Keratinocyte (primary cell): ENCODE results near the gene ATXN10. TPM values are rescaled to one million over a fixed set of nuclear protein-coding genes. Genes with fewer than 3 reads are reported as not detected.

ENCODE experiments used
- DNase-seq: peaks from one replicate; pipeline ENCODE4 v3.0.0-alpha.2; 2011; ENCODE audit warnings: low read depth, missing footprints, low spot score
- FAIRE-seq: peaks from 2 replicates; lab custom pipeline; 2011; peaks lifted over from hg19 to GRCh38; lab: Jason Lieb, UNC
- H2AFZ ChIP-seq: 2 replicates; pipeline ENCODE4 v1.6.0; 2012; ENCODE audit warnings: low read length, control low read depth, inconsistent platforms; ENCODE audit not compliant: control insufficient read depth
- H3K27ac ChIP-seq: 2 replicates; pipeline ENCODE4 v1.5.1; 2011; ENCODE audit warnings: low read length; ENCODE audit not compliant: control insufficient read depth, insufficient read depth
- H3K27me3 ChIP-seq: 3 replicates; pipeline ENCODE4 v1.6.0; 2011; ENCODE audit warnings: low read length; ENCODE audit not compliant: control insufficient read depth, insufficient read depth; ENCODE audit errors: extremely low read depth
- H3K36me3 ChIP-seq, 2 experiments: 2 replicates in 1 of 2; 3 replicates in 1 of 2; pipeline ENCODE4 v1.5.1; 2011; ENCODE audit warnings: low read length in 2 of 2, mild to moderate bottlenecking in 1 of 2; ENCODE audit not compliant: control insufficient read depth in 2 of 2, insufficient read depth in 2 of 2; ENCODE audit errors: extremely low read depth in 1 of 2
- H3K4me1 ChIP-seq: 3 replicates; pipeline ENCODE4 v1.5.1; 2011; ENCODE audit warnings: low read length; ENCODE audit not compliant: control insufficient read depth, insufficient read depth; ENCODE audit errors: extremely low read depth
- H3K4me2 ChIP-seq: 3 replicates; pipeline ENCODE4 v1.6.0; 2011; ENCODE audit warnings: low read depth, low read length; ENCODE audit not compliant: control insufficient read depth, insufficient read depth; ENCODE audit errors: extremely low read depth
- H3K4me3 ChIP-seq, 3 experiments: fragments of 200-600 bp in 1 of 3; sonication (generic) in 1 of 3; 2 replicates in 2 of 3; 3 replicates in 1 of 3; pipeline ENCODE4 v1.5.1; 2011 to 2016; ENCODE audit warnings: low read length in 3 of 3, mild to moderate bottlenecking in 3 of 3, control low read depth in 2 of 3, inconsistent platforms in 1 of 3, low read depth in 1 of 3, mixed read lengths in 1 of 3, mixed run types in 1 of 3, moderate library complexity in 1 of 3; ENCODE audit not compliant: control insufficient read depth in 2 of 3, insufficient read depth in 2 of 3; ENCODE audit errors: extremely low read depth in 1 of 3
- H3K79me2 ChIP-seq: 2 replicates; pipeline ENCODE4 v1.6.0; 2012; ENCODE audit warnings: low read length; ENCODE audit not compliant: control insufficient read depth, insufficient read depth
- H3K9ac ChIP-seq: 3 replicates; pipeline ENCODE4 v1.6.0; 2011; ENCODE audit warnings: low read length; ENCODE audit not compliant: control insufficient read depth, insufficient read depth; ENCODE audit errors: extremely low read depth
- H3K9me1 ChIP-seq: 3 replicates; pipeline ENCODE4 v1.6.0; 2011; ENCODE audit warnings: low read length; ENCODE audit not compliant: control insufficient read depth, insufficient read depth; ENCODE audit errors: extremely low read depth
- H3K9me3 ChIP-seq: 2 replicates; pipeline ENCODE4 v1.5.1; 2012; ENCODE audit warnings: low read depth, low read length; ENCODE audit not compliant: control insufficient read depth
- H4K20me1 ChIP-seq: 3 replicates; pipeline ENCODE4 v1.6.0; 2011; ENCODE audit warnings: low read length; ENCODE audit not compliant: control insufficient read depth, insufficient read depth; ENCODE audit errors: extremely low read depth
- CTCF ChIP-seq, 3 experiments: IDR thresholded peaks in 1 of 3; conservative IDR thresholded peaks in 1 of 3; optimal IDR thresholded peaks in 1 of 3; 2 replicates in 2 of 3; 3 replicates in 1 of 3; pipeline versions ENCODE3 to v1.5.1; 2011; ENCODE audit warnings: low read length in 3 of 3, mild to moderate bottlenecking in 3 of 3, moderate library complexity in 2 of 3, control low read depth in 1 of 3, inconsistent platforms in 1 of 3; ENCODE audit not compliant: insufficient read depth in 2 of 3; ENCODE audit errors: extremely low read depth in 1 of 3
- EZH2 ChIP-seq: IDR thresholded peaks from one replicate; pipeline ENCODE4 v1.6.1; 2012; ENCODE audit warnings: inconsistent platforms, mild to moderate bottlenecking, low read length, moderate library complexity
- dilution Hi-C: fragments of 300-500 bp; cut with MboI; formaldehyde crosslinking; loops from one replicate; pipeline ENCODE4 v1.7.0; 2020; ENCODE audit warnings: low sequenced_read_pairs; ENCODE audit not compliant: extremely low pct_ligation_motif_present
- polyA plus RNA-seq, 5 experiments: library from polyadenylated mRNA; depleted of rRNA in 3 of 5; stranded (reverse) in 3 of 5; stranded (forward) in 1 of 5; unstranded in 1 of 5; fragments of >200 nt; gene quantifications; 1 replicate in 1 of 5; 2 replicates in 3 of 5; 3 replicates in 1 of 5; pipeline versions ENCODE4 v1.2.1 to v1.2.3, GENCODE V29; 2011 to 2012; ENCODE audit warnings: missing spikeins in 2 of 5, low read depth in 1 of 5, low replicate concordance in 1 of 5

ATXN10 gene
- polyA plus RNA-seq, 1 donor (not counting 4 experiments of a cell fraction or from before 2014, with no cell fraction given): 276 TPM

DNA sequence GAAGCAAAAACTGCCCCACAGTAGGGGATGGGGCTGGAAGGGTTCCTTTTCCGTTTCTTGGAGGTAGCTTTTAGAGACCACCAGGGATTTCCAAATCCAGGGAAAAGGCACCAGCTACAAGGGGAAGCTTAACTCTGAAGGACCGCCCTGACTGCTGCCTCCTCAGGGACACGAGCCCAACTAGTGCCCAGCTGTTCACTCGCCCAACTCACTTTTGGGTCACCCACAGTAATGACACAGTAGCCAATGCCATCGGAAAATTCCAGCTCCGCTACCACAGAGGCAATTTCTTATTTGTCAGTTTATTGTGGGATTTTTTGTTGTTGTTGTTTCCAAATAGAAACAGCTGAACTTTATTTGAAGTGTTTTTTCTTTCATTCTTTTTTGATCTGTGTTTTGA, 141.3 kb downstream of the ATXN10 start:
- H3K4me2 ChIP-seq: no peak overlapping the region
- no peak overlapping the region for H3K4me3 ChIP-seq
- peaks cover 8 to 10% of the 10 kb centered on the region in 2 experiments for H3K36me3 ChIP-seq
- H3K27ac ChIP-seq: no peak overlapping the region
- H3K9ac ChIP-seq: no peak overlapping the region
- no peaks in the 10 kb centered on the region for H3K9me3 ChIP-seq
- no peaks in the 10 kb centered on the region for H3K79me2 ChIP-seq
- dilution Hi-C loops: no loop called here
- TF ChIP-seq EZH2: no peak
- TF ChIP-seq CTCF (optimal IDR thresholded peaks at IDR 0.05 in 1 of 3, IDR thresholded peaks at IDR 0.05 in 1 of 3, conservative IDR thresholded peaks at IDR 0.05 in 1 of 3; ENCODE audit: extremely low read depth in 1 of 3, insufficient read depth in 2 of 3, low read length in 3 of 3): no peak
- DNase-seq (no peak), FAIRE-seq (no peak)
- H3K4me1 ChIP-seq: peaks cover 13% of the 10 kb centered on the region
- H3K27me3 ChIP-seq: no peaks in the 10 kb centered on the region
- H4K20me1 ChIP-seq: no peaks in the 10 kb centered on the region
- H3K9me1 ChIP-seq: no peaks in the 10 kb centered on the region
- H2AFZ ChIP-seq: no peak overlapping the region

GRCh38 chr22:45814198-45814597, 142.6 kb downstream of the ATXN10 start:
- dilution Hi-C loops: no loop called here
- Histone ChIP-seq H3K4me2 (no peak overlapping the region), H3K79me2 (no peaks in the 10 kb centered on the region), H3K4me3 (no peak overlapping the region), H4K20me1 (no peaks in the 10 kb centered on the region), H3K4me1 (peaks cover 21% of the 10 kb centered on the region), H3K27me3 (no peaks in the 10 kb centered on the region), H3K9ac (no peak overlapping the region), H2AFZ (no peak overlapping the region), H3K9me3 (no peaks in the 10 kb centered on the region), H3K9me1 (no peaks in the 10 kb centered on the region), H3K27ac (no peak overlapping the region), H3K36me3 (peaks cover 9 to 12% of the 10 kb centered on the region in 2 experiments)
- DNase-seq: no peak
- TF ChIP-seq EZH2 (no peak), CTCF (optimal IDR thresholded peaks at IDR 0.05 in 1 of 3, IDR thresholded peaks at IDR 0.05 in 1 of 3, conservative IDR thresholded peaks at IDR 0.05 in 1 of 3; ENCODE audit: extremely low read depth in 1 of 3, insufficient read depth in 2 of 3, low read length in 3 of 3) (no peak)
- FAIRE-seq: no peak
